Endodermal cell (in vitro differentiated cells): ENCODE data around the gene TNNI3K. TPM values are rescaled to one million over a fixed set of nuclear protein-coding genes. Genes with fewer than 3 reads are reported as not detected.

Experiments used
- DNase-seq: peaks from one replicate; pipeline ENCODE4 v3.0.0-alpha.2; 2017
- H3K27ac ChIP-seq: 2 replicates; pipeline ENCODE4 v1.5.1; 2013; ENCODE audit warnings: mild to moderate bottlenecking, low read depth, low read length, moderate library complexity
- H3K27me3 ChIP-seq: 2 replicates; pipeline ENCODE4 v1.6.1; 2013; ENCODE audit warnings: mild to moderate bottlenecking, low read length, moderate library complexity; ENCODE audit not compliant: insufficient read depth, control insufficient read depth, poor library complexity, severe bottlenecking
- H3K36me3 ChIP-seq: 2 replicates; pipeline ENCODE4 v1.7.0; 2013; ENCODE audit warnings: mild to moderate bottlenecking, low read length, moderate library complexity; ENCODE audit not compliant: control insufficient read depth, insufficient read depth
- H3K4me1 ChIP-seq: one replicate; pipeline ENCODE4 v1.7.0; 2013; ENCODE audit warnings: low read length; ENCODE audit not compliant: control insufficient read depth, insufficient read depth
- H3K4me3 ChIP-seq: 2 replicates; pipeline ENCODE4 v1.5.1; 2013; ENCODE audit warnings: mild to moderate bottlenecking, low read length, moderate library complexity
- H3K9ac ChIP-seq: 2 replicates; pipeline ENCODE4 v1.6.1; 2013; ENCODE audit warnings: mild to moderate bottlenecking, low read length, moderate library complexity; ENCODE audit not compliant: poor library complexity, severe bottlenecking; ENCODE audit errors: extremely low read depth
- H3K9me3 ChIP-seq: 2 replicates; pipeline ENCODE4 v1.6.1; 2013; ENCODE audit warnings: mild to moderate bottlenecking, low read length, moderate library complexity; ENCODE audit not compliant: control insufficient read depth
- H3K27ac Mint-ChIP-seq: 2 replicates; pipeline ENCODE4 v1.8.0; 2020; ENCODE audit warnings: mixed read lengths
- H3K27me3 Mint-ChIP-seq: 2 replicates; pipeline ENCODE4 v1.8.0; 2021; ENCODE audit warnings: mild to moderate bottlenecking, mixed read lengths; ENCODE audit not compliant: insufficient read depth
- H3K36me3 Mint-ChIP-seq: 2 replicates; pipeline ENCODE4 v1.8.0; 2020; ENCODE audit warnings: low read depth, mixed read lengths
- H3K4me1 Mint-ChIP-seq: 2 replicates; pipeline ENCODE4 v1.8.0; 2020; ENCODE audit warnings: mixed read lengths
- H3K4me3 Mint-ChIP-seq: 2 replicates; pipeline ENCODE4 v1.8.0; 2020; ENCODE audit warnings: mild to moderate bottlenecking, moderate library complexity, mixed read lengths
- H3K9me3 Mint-ChIP-seq: 2 replicates; pipeline ENCODE4 v1.8.0; 2020; ENCODE audit warnings: mild to moderate bottlenecking, mixed read lengths
- WGBS, 2 experiments: methylation state at CpG; one replicate each; pipeline versions ENCODE4 v1.1.5 to v1.1.7; 2013; ENCODE audit warnings: missing lambda C conversion rate in 2 of 2, mixed read lengths in 1 of 2; ENCODE audit not compliant: insufficient coverage in 1 of 2, insufficient read length in 1 of 2; 5-methylcytosine and 5-hydroxymethylcytosine counted together
- total RNA-seq, 2 donors: library from RNA; stranded (reverse); fragmentation: NEBNext Ultra II Directional in 1 of 2; extraction: Animal tissue kit (Norgen Biotek cat#: 25700) in 1 of 2; gene quantifications; 2 replicates in 1 of 2; 3 replicates in 1 of 2; pipeline ENCODE4 v1.2.1, GENCODE V29; 2021
- TF ChIP-seq, protein P1 (sequence below): fragments of 200-600 bp; sonication (generic); conservative IDR thresholded peaks from 2 replicates; pipeline ENCODE4 v1.5.0; 2021; ENCODE audit warnings: antibody characterized with exemption, mild to moderate bottlenecking

Gene TNNI3K
- total RNA-seq, 2 donors from 2014 or later: 1.1 TPM; not detected in 1

DNA sequence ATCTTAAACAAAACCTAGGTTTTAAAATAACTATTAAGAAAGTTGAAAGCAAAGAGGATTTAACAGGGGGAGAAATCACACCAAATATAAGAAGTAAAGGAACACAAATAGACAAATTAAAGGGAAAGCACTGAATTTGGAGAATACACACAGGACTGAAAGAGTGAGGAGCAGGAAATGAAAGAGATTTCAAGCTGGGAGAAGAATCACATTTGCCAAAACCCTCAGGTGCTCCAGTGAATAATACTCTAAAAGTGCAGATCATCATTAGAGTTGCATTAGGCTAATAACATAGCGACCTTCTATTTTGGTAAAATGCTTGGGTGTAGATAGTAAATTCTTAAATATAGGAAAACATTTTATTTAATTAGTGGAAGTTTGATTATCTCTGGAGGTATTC, 127.5 kb downstream of the TNNI3K start:
- Histone ChIP-seq H3K36me3 (no peaks in the 10 kb centered on the region), H3K27ac (no peak overlapping the region), H3K9ac (no peak overlapping the region), H3K4me3 (no peak overlapping the region), H3K27me3 (no peaks in the 10 kb centered on the region), H3K4me1 (no peaks in the 10 kb centered on the region), H3K9me3 (peaks cover 8% of the 10 kb centered on the region)
- Mint-ChIP-seq H3K4me1 (no peaks in the 10 kb centered on the region), H3K27ac (no peak overlapping the region), H3K27me3 (no peaks in the 10 kb centered on the region), H3K9me3 (no peaks in the 10 kb centered on the region), H3K4me3 (no peak overlapping the region), H3K36me3 (no peaks in the 10 kb centered on the region)
- DNase-seq: no peak
- WGBS, 2 experiments: 92% methylated on average over 1 of the region's 1 CpG; no CpG with 5 or more reads in 1 of the 2 experiments
- TF ChIP-seq, protein P1, sequence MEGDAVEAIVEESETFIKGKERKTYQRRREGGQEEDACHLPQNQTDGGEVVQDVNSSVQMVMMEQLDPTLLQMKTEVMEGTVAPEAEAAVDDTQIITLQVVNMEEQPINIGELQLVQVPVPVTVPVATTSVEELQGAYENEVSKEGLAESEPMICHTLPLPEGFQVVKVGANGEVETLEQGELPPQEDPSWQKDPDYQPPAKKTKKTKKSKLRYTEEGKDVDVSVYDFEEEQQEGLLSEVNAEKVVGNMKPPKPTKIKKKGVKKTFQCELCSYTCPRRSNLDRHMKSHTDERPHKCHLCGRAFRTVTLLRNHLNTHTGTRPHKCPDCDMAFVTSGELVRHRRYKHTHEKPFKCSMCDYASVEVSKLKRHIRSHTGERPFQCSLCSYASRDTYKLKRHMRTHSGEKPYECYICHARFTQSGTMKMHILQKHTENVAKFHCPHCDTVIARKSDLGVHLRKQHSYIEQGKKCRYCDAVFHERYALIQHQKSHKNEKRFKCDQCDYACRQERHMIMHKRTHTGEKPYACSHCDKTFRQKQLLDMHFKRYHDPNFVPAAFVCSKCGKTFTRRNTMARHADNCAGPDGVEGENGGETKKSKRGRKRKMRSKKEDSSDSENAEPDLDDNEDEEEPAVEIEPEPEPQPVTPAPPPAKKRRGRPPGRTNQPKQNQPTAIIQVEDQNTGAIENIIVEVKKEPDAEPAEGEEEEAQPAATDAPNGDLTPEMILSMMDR: no peak

DNA sequence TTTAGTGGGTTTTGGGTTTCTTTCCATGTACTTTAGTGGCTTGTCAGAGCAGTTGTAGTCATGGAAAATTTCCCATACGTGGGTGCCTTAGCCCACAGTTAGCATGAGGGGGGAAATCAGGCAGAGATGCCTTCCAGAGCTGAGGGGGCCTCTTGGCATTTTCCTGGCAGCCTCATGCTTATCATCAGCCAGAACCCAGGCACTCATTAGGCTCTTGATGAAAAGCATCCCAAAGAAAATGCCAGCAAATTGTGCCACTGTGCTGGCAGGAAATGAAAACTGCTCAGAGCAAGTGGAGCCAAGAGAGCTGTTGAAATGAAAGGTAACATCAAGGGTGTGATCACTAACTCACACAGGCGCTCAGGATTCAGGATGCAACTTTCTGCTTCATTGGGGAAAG, 128.0 kb downstream of the TNNI3K start:
- no peak for DNase-seq
- Histone ChIP-seq H3K27ac (no peak overlapping the region), H3K9ac (no peak overlapping the region), H3K4me3 (no peak overlapping the region), H3K9me3 (peaks cover 8% of the 10 kb centered on the region), H3K27me3 (no peaks in the 10 kb centered on the region), H3K4me1 (no peaks in the 10 kb centered on the region), H3K36me3 (no peaks in the 10 kb centered on the region)
- Mint-ChIP-seq H3K9me3 (no peaks in the 10 kb centered on the region), H3K36me3 (no peaks in the 10 kb centered on the region), H3K27me3 (no peaks in the 10 kb centered on the region), H3K4me3 (no peak overlapping the region), H3K4me1 (no peaks in the 10 kb centered on the region), H3K27ac (no peak overlapping the region)
- TF ChIP-seq, protein P1: no peak
- WGBS, 2 experiments: 87 to 91% methylated on average over 1 to 2 of the region's 2 CpGs

DNA sequence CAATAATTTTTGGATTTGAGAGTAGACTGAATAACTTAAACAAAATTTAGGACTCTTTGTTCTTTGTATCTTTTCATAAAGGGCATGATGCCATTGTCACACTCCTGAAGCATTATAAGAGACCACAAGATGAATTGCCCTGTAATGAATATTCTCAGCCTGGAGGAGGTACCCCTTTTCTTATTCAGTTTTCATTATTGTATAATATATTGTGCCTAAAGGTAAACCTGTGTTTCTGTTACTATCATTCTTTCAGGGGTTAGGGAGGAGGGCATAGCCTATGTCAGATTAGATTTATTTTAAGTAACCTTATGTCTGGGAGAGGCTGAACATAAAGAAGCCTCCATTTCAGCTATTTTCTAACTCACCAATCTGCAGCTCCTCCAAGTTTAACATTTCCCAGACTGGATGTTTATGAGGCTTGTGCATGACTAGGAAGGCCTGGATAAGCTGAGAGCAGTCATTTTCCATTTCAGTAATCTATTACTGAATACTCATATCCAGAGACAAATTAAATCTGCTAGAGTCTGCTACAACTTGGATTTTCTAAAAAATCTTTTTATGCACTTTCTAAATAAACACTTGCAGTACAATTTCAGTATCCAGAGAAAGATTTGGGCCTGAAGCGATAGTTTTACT, 132.1 kb downstream of the TNNI3K start:
- Mint-ChIP-seq H3K36me3 (no peaks in the 10 kb centered on the region), H3K27me3 (no peaks in the 10 kb centered on the region), H3K27ac (no peak overlapping the region), H3K9me3 (peaks cover 3% of the 10 kb centered on the region), H3K4me3 (no peak overlapping the region), H3K4me1 (no peaks in the 10 kb centered on the region)
- Histone ChIP-seq H3K36me3 (no peaks in the 10 kb centered on the region), H3K9ac (no peak overlapping the region), H3K9me3 (peaks cover 12% of the 10 kb centered on the region), H3K27me3 (no peaks in the 10 kb centered on the region), H3K4me1 (no peaks in the 10 kb centered on the region), H3K27ac (no peak overlapping the region), H3K4me3 (no peak overlapping the region)
- no peak for DNase-seq
- 100% methylated on average over 1 of the region's 1 CpG; no CpG with 5 or more reads in 1 of the 2 experiments for WGBS, 2 experiments
- TF ChIP-seq, protein P1: no peak
